Endothelial cell of umbilical vein (primary cell): ENCODE results near the gene LPCAT3.

Source experiments
- EZH2 ChIP-seq: IDR thresholded peaks from 2 replicates; pipeline ENCODE4 v1.6.1; 2012; ENCODE audit warnings: borderline replicate concordance, low read depth, mild to moderate bottlenecking, moderate library complexity, low read length, inconsistent platforms; ENCODE audit not compliant: severe bottlenecking
- MYC ChIP-seq: IDR thresholded peaks from one replicate; pipeline ENCODE4 v1.6.1; 2011; ENCODE audit warnings: mild to moderate bottlenecking, low read depth, low read length
- POLR2A ChIP-seq: IDR thresholded peaks from 2 replicates; pipeline ENCODE4 v1.6.1; 2012; ENCODE audit warnings: low read depth, mild to moderate bottlenecking, control low read depth, low read length
- POLR2AphosphoS5 ChIP-seq: IDR thresholded peaks from 2 replicates; pipeline ENCODE4 v1.6.1; 2012; ENCODE audit warnings: low read depth, mild to moderate bottlenecking, control low read depth, low read length, moderate library complexity; ENCODE audit not compliant: insufficient read depth
- TF ChIP-seq, protein P1 (sequence below), 2 donors: IDR thresholded peaks; 1 replicate in 1 of 2; 2 replicates in 1 of 2; pipeline ENCODE4 v1.5.1; 2011; ENCODE audit warnings: low read length in 2 of 2, mild to moderate bottlenecking in 2 of 2, moderate library complexity in 2 of 2, control low read depth in 1 of 2, inconsistent platforms in 1 of 2, low read depth in 1 of 2; ENCODE audit not compliant: insufficient read depth in 1 of 2; ENCODE audit errors: extremely low read depth in 1 of 2

DNA sequence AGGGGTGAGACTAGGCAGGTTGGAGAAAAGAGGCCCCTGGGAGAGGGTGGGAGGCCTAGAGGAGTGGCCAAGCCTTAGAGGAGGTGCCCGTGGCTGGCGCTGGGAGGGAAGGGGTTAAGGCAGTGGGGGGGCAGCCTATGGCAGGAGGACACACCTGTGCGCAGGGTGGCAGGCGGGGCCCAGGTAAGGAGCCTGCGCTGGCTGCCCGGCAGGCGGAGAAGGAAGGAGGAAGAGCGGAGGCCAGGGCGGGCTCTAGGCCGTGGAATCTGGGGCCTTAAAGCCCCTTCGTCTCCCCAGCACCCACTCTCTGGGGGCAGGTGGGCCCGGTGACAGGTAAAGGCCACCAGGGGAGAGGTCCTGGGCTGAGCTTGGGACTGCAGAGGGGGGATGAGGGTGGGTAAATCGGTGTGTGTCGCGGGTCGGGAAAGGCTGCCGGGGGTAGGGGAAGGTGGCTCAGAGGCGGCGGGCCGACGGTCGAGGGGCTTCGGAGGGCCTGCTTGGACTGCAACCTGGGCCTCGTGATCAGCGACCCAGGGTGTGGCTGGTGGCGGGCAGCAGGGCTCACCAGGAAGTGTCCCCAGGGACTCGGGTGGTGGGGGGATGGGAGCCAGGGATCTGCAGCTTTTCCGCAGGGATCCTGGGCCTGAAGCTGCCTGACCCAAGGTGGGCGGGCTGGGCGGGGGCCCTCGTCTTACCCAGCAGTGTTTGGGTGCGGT is 55.1 kb downstream of the LPCAT3 start:
- TF ChIP-seq, protein P1, sequence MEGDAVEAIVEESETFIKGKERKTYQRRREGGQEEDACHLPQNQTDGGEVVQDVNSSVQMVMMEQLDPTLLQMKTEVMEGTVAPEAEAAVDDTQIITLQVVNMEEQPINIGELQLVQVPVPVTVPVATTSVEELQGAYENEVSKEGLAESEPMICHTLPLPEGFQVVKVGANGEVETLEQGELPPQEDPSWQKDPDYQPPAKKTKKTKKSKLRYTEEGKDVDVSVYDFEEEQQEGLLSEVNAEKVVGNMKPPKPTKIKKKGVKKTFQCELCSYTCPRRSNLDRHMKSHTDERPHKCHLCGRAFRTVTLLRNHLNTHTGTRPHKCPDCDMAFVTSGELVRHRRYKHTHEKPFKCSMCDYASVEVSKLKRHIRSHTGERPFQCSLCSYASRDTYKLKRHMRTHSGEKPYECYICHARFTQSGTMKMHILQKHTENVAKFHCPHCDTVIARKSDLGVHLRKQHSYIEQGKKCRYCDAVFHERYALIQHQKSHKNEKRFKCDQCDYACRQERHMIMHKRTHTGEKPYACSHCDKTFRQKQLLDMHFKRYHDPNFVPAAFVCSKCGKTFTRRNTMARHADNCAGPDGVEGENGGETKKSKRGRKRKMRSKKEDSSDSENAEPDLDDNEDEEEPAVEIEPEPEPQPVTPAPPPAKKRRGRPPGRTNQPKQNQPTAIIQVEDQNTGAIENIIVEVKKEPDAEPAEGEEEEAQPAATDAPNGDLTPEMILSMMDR (IDR thresholded peaks at IDR 0.05; ENCODE audit: extremely low read depth in 1 of 2, insufficient read depth in 1 of 2, low read depth in 1 of 2, low read length in 2 of 2), result no peak
- TF ChIP-seq POLR2A (no peak), POLR2AphosphoS5 (no peak), EZH2 (no peak), MYC (no peak)
